ENCODE data around the gene RARA. TPM values are rescaled to one million over a fixed set of nuclear protein-coding genes. Genes with fewer than 3 reads are reported as not detected.

Gene RARA
- total RNA-seq, 4 donors from 2014 or later = 26.2 to 53.5 (median 52.2) TPM

DNA sequence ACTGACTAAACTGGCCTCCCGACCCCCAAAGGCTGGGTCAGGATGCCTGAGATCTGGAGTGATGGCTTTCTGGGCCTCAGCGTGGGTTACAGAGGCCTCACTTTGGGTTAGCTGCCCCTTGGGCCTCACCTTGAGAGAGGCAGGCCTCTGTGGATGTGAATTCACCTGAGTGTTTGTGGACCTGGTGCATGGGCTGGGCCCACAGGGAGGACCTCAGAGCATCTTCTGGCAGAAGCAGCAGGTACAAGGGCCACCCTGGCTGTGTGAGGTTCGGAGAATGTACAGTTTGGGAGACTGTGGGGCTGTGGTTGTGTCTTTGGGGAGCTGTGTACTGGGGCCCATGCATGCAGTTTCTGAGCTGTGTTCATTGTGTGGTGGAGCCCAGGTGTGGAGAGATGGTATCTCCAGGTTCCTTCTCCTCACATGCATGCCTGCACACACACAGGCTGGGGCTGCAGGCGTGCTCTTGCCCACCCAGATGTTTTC is 18.3 kb downstream of the RARA start:
- intact Hi-C loops (cut with DNase I) = no loop called here
- Histone ChIP-seq H3K36me3 (peaks cover 0 to 5% (median 2%) of the 10 kb centered on the region in 4 donors), H3K27ac (replicated peaks in 1 of 4) (peak overlapping the region; percentile 94 to 98 (median 96)), H3K27me3 (no peaks in the 10 kb centered on the region), H3K4me3 (no peak overlapping the region), H3K9me3 (no peaks in the 10 kb centered on the region), H3K4me1 (peaks cover 100% of the 10 kb centered on the region in 4 donors)
- 71% methylated on average over 2 of the region's 4 CpGs for WGBS
- TF ChIP-seq POLR2A (IDR thresholded peaks at IDR 0.05; ENCODE audit: low read depth) = no peak
- DNase-seq (ENCODE audit: extremely low spot score) = no peak

- H3K36me3 ChIP-seq = peaks cover 0 to 5% (median 2%) of the 10 kb centered on the region in 4 donors
- 0% methylated on average over 1 of the region's 3 CpGs for WGBS
- intact Hi-C loops (cut with DNase I) = no loop called here
- TF ChIP-seq POLR2AphosphoS5 (IDR thresholded peaks at IDR 0.05) (no peak), POLR2A (IDR thresholded peaks at IDR 0.05; ENCODE audit: low read depth) (no peak), EP300 (IDR thresholded peaks at IDR 0.05) (no peak)
- TF ChIP-seq, protein P1, sequence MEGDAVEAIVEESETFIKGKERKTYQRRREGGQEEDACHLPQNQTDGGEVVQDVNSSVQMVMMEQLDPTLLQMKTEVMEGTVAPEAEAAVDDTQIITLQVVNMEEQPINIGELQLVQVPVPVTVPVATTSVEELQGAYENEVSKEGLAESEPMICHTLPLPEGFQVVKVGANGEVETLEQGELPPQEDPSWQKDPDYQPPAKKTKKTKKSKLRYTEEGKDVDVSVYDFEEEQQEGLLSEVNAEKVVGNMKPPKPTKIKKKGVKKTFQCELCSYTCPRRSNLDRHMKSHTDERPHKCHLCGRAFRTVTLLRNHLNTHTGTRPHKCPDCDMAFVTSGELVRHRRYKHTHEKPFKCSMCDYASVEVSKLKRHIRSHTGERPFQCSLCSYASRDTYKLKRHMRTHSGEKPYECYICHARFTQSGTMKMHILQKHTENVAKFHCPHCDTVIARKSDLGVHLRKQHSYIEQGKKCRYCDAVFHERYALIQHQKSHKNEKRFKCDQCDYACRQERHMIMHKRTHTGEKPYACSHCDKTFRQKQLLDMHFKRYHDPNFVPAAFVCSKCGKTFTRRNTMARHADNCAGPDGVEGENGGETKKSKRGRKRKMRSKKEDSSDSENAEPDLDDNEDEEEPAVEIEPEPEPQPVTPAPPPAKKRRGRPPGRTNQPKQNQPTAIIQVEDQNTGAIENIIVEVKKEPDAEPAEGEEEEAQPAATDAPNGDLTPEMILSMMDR (IDR thresholded peaks at IDR 0.05) = no peak
- no peaks in the 10 kb centered on the region for H3K9me3 ChIP-seq
- peaks cover 100% of the 10 kb centered on the region in 4 donors for H3K4me1 ChIP-seq
- H3K27me3 ChIP-seq = no peaks in the 10 kb centered on the region
- no peak overlapping the region for H3K4me3 ChIP-seq
- DNase-seq (ENCODE audit: extremely low spot score) = no peak
- peak overlapping the region; percentile 94 to 98 (median 96) for H3K27ac ChIP-seq (replicated peaks in 1 of 4)
Measured at GRCh38 chr17:40327735-40328385, 18.9 kb downstream of the RARA start.

DNA sequence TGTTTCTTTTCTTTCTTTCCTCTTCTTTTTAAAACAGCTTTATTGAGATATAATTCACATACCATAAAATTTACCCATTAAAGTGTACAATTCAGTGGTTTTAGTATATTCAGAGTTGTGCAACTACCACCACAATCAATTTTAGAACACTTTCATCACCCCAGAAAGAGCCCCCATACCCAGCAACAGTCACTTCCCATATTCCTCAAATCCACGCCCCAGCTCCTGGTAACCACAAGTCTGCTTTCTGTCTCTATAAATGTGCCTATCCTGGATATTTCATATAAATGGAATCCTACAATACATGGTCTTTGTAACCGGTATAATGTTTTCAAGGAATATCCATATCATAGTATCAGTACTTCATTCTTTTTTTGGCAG is 19.4 kb downstream of the RARA start:
- H3K27me3 ChIP-seq = no peaks in the 10 kb centered on the region
- H3K9me3 ChIP-seq = no peaks in the 10 kb centered on the region
- TF ChIP-seq POLR2AphosphoS5 (IDR thresholded peaks at IDR 0.05) (no peak), POLR2A (IDR thresholded peaks at IDR 0.05; ENCODE audit: low read depth) (no peak), EP300 (IDR thresholded peaks at IDR 0.05) (no peak)
- TF ChIP-seq, protein P1 (IDR thresholded peaks at IDR 0.05) = no peak
- H3K4me3 ChIP-seq = no peak overlapping the region
- H3K27ac ChIP-seq (replicated peaks in 1 of 4) = peak overlapping the region; percentile 94 to 98 (median 96)
- 74% methylated on average over 2 of the region's 2 CpGs for WGBS
- peaks cover 0 to 9% (median 2%) of the 10 kb centered on the region in 4 donors for H3K36me3 ChIP-seq
- intact Hi-C loops (cut with DNase I) = no loop called here
- H3K4me1 ChIP-seq = peaks cover 100% of the 10 kb centered on the region in 4 donors
- DNase-seq (ENCODE audit: extremely low spot score) = no peak

DNA sequence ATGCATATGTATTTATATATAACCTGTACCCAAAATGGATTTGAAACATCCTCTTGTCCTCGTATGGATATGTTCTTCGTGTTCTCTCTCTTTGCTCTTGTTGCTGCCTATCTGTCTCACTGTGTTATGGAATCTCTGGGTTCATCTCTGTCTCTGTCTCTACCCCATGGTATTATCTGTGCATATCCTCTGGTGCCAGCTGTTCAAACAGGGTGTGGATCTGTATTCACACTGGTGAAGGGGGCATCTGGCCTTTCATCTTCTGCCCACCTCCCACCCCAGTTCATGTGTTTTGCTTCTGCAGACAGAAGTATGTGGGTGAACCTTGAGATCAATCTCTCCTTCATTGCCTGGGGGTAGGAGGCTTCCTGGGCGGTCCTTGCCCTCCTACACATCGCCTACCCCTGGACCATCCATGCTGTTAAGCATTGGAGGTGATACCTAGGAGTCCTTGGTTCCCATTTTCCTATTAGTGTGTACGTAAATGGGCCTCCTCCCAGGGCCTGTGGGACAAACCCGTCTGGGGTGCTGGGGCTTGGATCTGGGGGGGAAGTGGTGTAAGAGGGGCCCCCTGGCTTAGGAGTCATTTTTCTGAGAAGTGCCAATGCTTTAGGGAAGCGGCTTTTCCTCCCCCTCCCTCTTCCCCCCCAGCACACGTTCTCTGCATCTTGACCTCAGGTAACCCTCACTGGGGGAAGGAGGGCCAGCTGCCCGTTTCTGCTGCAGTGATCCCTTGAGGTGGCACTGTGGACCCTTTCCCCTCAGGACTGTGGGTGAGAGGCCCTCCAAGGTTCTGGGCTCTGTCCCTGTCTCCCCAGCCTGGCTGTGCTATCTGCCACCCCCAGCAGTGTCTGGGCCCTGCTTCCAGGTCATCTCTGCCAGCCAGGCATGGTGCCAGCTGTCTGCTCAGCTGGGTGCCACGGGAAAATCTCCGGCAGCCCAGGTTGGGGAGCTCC is 21.1 kb downstream of the RARA start:
- Histone ChIP-seq H3K36me3 (peaks cover 0 to 12% (median 2%) of the 10 kb centered on the region in 4 donors), H3K27ac (replicated peaks in 1 of 4) (peak overlapping the region; percentile 94 to 98 (median 96)), H3K27me3 (no peaks in the 10 kb centered on the region), H3K9me3 (no peaks in the 10 kb centered on the region), H3K4me1 (peaks cover 100% of the 10 kb centered on the region in 4 donors), H3K4me3 (peak overlapping the region in 1 of 4 donors; percentile 6)
- no peak for DNase-seq (ENCODE audit: extremely low spot score)
- 27% methylated on average over 11 of the region's 11 CpGs for WGBS
- TF ChIP-seq POLR2AphosphoS5 (IDR thresholded peaks at IDR 0.05) = peak in 1 of 2 donors; percentile 22
- TF ChIP-seq EP300 (IDR thresholded peaks at IDR 0.05) = no peak
- intact Hi-C loops (cut with DNase I) = no loop called here

DNA sequence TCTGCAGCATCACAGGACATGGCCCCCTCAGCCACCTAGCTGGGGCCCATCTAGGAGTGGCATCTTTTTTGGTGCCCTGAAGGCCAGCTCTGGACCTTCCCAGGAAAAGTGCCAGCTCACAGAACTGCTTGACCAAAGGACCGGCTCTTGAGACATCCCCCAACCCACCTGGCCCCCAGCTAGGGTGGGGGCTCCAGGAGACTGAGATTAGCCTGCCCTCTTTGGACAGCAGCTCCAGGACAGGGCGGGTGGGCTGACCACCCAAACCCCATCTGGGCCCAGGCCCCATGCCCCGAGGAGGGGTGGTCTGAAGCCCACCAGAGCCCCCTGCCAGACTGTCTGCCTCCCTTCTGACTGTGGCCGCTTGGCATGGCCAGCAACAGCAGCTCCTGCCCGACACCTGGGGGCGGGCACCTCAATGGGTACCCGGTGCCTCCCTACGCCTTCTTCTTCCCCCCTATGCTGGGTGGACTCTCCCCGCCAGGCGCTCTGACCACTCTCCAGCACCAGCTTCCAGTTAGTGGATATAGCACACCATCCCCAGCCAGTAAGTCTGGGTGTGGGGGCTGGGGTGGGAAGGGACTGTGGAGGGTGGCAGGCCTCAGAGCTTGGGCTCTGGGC is 22.0 kb downstream of the RARA start:
- no peak for DNase-seq (ENCODE audit: extremely low spot score)
- Histone ChIP-seq H3K27me3 (no peaks in the 10 kb centered on the region), H3K4me1 (peaks cover 99 to 100% (median 100%) of the 10 kb centered on the region in 4 donors), H3K36me3 (peaks cover 0 to 12% (median 2%) of the 10 kb centered on the region in 4 donors), H3K4me3 (peak overlapping the region in 2 of 4 donors; percentile 6 to 36), H3K9me3 (no peaks in the 10 kb centered on the region), H3K27ac (replicated peaks in 1 of 4) (peak overlapping the region; percentile 94 to 98 (median 96))
- 80% methylated on average over 1 of the region's 10 CpGs for WGBS
- TF ChIP-seq POLR2A (IDR thresholded peaks at IDR 0.05; ENCODE audit: low read depth) = no peak
- TF ChIP-seq, protein P1 (IDR thresholded peaks at IDR 0.05) = no peak
- TF ChIP-seq POLR2AphosphoS5 (IDR thresholded peaks at IDR 0.05) = no peak
- no peak for TF ChIP-seq EP300 (IDR thresholded peaks at IDR 0.05)
- intact Hi-C loops (cut with DNase I) = no loop called here
